KOPT-K1 (cell line): ENCODE measurements around the gene NCKIPSD.

ENCODE experiments used
- H3K27ac ChIP-seq: fragments of 200-600 bp; sonication (generic); 2 replicates; pipeline ENCODE4 v1.5.1; 2016; ENCODE audit warnings: antibody characterized with exemption, mild to moderate bottlenecking, low read depth, low read length; ENCODE audit not compliant: poor library complexity, severe bottlenecking
- H3K36me3 ChIP-seq: fragments of 200-600 bp; sonication (generic); 2 replicates; pipeline ENCODE4 v1.5.1; 2017; ENCODE audit warnings: antibody characterized with exemption, mild to moderate bottlenecking, low read length, moderate library complexity; ENCODE audit not compliant: insufficient read depth
- H3K9me3 ChIP-seq: fragments of 200-600 bp; sonication (generic); 2 replicates; pipeline ENCODE4 v1.5.1; 2017; ENCODE audit warnings: antibody characterized with exemption, low read length, mild to moderate bottlenecking; ENCODE audit not compliant: insufficient read depth, poor library complexity, severe bottlenecking

The NCKIPSD gene

DNA sequence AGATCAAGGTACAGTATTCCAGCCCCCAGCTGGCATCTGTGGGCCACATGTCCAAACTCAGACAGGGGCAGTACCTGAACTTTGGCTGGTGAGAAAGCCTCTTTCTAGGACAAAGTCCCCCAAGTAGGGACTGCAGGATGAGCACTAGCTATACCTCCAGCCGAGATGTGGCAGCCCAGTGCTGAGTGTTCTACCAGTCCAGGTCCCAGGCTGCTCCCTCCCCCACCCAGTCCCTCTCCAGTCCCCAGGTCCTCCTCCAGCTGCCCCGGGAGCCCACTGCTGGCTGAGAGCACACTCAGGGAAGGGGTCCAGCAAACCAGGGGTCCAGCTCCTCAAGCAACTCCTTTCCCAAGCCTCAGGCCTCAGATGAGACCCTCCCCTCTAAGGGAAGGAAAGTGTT, 52.0 kb downstream of the NCKIPSD start:
- H3K27ac ChIP-seq, result no peak overlapping the region
- no peaks in the 10 kb centered on the region for H3K9me3 ChIP-seq
- H3K36me3 ChIP-seq, result peaks cover 35% of the 10 kb centered on the region; the same call in 1 of the 2 replicates

DNA sequence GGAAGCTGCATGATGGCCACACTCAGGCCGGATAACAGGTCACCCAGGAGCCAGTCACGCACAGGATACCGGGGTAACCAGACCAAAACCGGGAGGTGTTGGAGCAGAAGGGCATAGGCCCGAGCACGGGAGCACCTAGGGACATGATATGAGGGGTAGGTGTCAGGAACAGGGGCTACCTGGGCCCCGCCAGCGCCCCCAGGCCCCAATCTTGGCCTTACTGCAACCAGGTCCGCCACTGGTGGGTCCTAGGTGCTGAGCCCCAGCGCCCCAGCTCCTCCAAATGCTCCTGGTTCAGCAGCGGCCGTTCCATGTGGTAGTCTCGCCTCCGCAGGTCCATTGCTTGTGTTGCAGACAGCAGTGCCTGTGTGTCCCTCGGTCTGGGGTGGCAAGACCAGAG, 52.5 kb downstream of the NCKIPSD start:
- Histone ChIP-seq H3K27ac (no peak overlapping the region), H3K9me3 (no peaks in the 10 kb centered on the region), H3K36me3 (peaks cover 38% of the 10 kb centered on the region; the same call in 1 of the 2 replicates)

GRCh38 chr3:48631516-48632448, 53.9 kb downstream of the NCKIPSD start:
- no peak overlapping the region for H3K27ac ChIP-seq
- no peaks in the 10 kb centered on the region for H3K9me3 ChIP-seq
- H3K36me3 ChIP-seq, result peaks cover 53% of the 10 kb centered on the region; the same call in 1 of the 2 replicates

DNA sequence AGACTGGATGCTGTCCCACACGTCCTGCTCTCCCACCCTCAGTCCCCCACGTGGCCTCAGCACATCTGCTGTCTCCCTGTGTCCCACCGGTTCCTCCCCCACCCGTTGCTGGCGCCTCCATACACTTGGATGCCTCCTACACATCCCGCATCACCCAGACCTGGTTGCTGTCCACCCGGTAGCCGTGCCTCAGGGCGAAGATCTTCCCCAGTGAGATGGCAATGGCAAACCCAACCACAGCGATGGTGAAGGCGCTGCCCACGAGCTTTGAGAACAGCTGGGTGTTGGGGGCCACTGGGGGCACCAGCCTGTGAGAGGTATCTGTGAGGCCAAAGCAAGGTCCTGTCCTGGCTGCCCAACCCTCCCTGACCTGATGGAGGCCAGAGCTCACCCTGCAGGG, 54.9 kb downstream of the NCKIPSD start:
- no peak overlapping the region for H3K27ac ChIP-seq
- H3K9me3 ChIP-seq, result no peaks in the 10 kb centered on the region
- peaks cover 62% of the 10 kb centered on the region; the same call in 1 of the 2 replicates for H3K36me3 ChIP-seq

DNA sequence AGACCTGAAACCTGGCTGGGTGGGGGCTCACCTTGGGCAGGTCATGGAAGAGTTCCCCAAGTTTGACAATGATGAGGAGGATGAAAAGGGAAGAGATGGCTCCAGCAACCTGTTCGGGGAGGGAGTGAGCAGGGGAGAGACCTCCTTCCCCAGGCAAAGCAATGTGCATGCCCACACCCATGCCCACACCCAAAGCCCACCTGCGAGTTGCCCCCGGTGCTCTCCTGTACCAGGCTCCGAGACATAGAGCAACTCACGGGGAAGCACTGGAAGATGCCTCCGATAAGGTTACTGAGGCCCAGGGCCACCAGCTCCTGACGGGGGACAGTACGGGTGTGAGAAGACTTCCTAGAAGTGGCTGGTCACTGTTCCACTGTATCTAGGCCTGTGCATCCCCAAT, 55.3 kb downstream of the NCKIPSD start:
- H3K9me3 ChIP-seq, result no peaks in the 10 kb centered on the region
- no peak overlapping the region for H3K27ac ChIP-seq
- H3K36me3 ChIP-seq, result peaks cover 67% of the 10 kb centered on the region; the same call in 1 of the 2 replicates

DNA sequence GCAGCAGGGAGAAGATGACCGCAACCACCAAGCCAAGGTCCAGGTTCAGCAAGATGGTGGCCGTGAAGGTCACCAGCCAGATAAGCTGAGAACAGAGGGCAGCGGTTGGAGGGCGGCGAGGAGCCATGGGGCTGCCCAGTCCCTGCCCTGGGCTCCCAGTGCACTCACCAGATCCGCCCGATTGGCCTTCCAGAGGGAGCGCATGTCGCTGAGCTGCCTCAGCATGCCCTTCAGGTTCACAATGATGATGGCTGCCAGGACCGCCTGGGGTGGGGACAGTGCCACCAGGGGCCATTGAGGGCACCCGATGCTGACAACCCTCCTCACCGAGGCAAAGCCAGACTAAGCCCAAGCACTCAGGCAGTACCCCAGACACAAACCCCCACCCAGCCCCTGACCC, 55.8 kb downstream of the NCKIPSD start:
- peaks cover 72% of the 10 kb centered on the region; the same call in 1 of the 2 replicates for H3K36me3 ChIP-seq
- H3K27ac ChIP-seq, result no peak overlapping the region
- H3K9me3 ChIP-seq, result no peaks in the 10 kb centered on the region

- Histone ChIP-seq H3K36me3 (peaks cover 76% of the 10 kb centered on the region; the same call in 1 of the 2 replicates), H3K27ac (no peak overlapping the region), H3K9me3 (no peaks in the 10 kb centered on the region)
Observed at GRCh38 chr3:48628277-48629017, 57.3 kb downstream of the NCKIPSD start.

DNA sequence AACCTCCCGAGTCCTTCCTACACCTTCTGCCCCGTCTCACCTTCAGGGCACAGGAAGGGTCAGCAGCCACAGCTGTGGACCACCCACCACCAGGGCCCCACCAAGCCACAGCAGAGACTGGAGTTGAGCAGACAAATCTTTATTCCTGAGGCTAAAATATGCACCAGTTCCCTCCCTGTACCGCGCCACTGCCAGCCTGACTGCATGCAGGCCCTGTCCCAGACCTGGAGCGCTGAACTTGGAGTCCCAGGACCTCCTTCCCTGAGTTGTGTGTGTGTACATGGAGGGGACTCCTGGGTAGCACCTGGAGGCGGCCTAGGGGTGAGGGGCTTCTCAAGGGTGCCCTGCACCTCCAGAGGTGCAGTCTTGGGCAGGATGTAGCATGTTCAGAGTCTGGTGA, 60.1 kb downstream of the NCKIPSD start:
- Histone ChIP-seq H3K27ac (no peak overlapping the region), H3K36me3 (peaks cover 58% of the 10 kb centered on the region; the same call in 1 of the 2 replicates), H3K9me3 (no peaks in the 10 kb centered on the region)

- peaks cover 59% of the 10 kb centered on the region; the same call in 1 of the 2 replicates for H3K36me3 ChIP-seq
- peak overlapping the region; percentile 59 for H3K27ac ChIP-seq
Observed at GRCh38 chr3:48624767-48625166, 60.9 kb downstream of the NCKIPSD start.

GRCh38 chr3:48623851-48624547, 61.7 kb downstream of the NCKIPSD start:
- Histone ChIP-seq H3K36me3 (peaks cover 55% of the 10 kb centered on the region; the same call in 1 of the 2 replicates), H3K9me3 (no peaks in the 10 kb centered on the region), H3K27ac (peak overlapping the region; percentile 59)

More at GRCh38 chr3:48624767-48625166, 60.9 kb downstream of the NCKIPSD start:
- H3K9me3 ChIP-seq, result no peaks in the 10 kb centered on the region
